ENCODE measurements around the gene FDPS.

Gene FDPS

DNA sequence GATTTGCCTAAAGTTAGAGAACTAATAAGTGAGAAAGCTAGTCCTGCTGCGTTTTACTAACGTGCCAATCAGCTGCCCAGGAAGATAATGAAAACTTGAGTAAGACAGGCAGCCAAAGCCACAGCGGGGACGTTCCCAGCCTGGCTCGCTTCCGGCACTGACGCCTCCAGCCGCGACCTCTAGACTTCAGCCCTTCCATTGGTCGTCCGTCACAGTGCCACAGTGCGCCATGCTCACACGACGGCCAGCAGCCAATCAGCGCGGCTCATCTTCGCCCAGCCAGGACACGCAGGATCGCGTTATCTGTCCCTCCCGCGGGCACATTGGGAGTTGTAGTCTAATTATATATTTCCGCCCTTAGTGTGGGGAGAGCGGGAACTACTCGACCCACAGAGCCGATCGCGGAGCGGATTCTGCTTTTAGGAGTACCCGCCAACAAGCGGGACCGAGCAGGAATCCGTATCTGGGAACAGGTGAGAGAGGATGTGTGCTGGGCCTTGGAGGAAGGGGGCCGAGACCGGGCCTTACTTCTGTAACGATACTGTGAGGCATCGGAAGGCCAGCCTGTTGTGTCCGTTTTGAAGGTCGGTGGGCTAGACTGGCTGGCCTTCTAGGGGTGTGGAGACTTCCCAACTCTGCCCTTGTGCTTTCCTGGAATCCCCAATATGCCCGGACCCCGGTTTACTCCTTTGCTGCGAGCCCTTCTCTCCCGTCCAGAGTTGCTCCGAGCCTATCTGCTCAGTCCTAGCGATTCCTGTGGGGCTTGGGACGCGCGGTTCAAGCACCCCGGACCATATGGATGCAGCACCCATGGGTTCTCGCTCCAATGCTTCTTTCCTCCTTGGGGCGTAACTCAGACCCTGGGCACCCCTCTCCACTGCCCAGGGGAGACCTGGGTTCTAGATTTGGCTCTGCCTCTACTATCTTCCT, at the start of gene FDPS:
FDPS (plus strand) TSS at position 374 of the 930 bp plus-strand sequence. CDS start 924 bp downstream, outside the sequence.
- FAIRE-seq, result peak; percentile 99

DNA sequence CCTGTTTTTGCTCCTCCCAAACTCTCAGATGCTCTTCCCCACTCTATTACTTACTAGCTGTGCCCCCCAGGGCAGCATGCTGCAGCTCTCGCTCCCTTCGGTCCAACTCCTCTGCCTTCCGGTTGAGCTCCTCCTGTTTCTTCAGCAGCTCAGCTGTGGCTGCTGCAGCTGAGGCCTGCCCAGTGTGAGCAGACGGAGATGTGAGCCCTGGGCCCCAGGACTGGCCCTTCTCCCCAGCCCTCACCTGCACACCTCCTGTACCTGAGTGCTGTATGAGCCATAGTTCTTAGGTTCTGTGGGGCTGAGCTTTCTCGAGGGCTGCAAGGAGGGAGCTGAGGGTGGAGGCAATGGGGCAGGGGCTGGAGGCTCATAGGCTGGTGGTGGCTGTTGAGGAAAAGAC, 48.4 kb upstream of the FDPS start:
- FAIRE-seq, result no peak

DNA sequence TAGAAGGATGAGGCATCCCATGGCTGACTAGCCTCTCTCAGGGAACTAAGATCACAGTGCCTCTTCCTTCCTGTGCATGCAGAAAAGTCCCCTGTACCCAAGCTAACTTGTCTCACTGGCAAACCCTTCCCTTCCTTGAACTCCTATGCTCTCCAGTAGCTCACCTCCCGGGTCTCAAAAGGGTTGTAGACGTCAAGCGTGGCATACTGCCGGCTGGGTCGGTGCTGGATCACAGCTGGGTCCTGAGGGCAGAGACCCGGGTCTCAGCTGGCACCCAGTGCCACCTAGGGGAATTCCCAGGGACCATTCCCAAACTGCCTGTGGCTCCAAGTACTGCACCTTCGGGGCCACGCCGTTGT, 47.2 kb upstream of the FDPS start:
- no peak for FAIRE-seq

- FAIRE-seq, result peak; percentile 98
Measured at GRCh38 chr1:155261852-155262673, 46.6 kb upstream of the FDPS start, which contains the start of gene SCAMP3. Gene SCAMP3, minus strand, starts transcription at chr1:155262360. Its CDS starts 209 bp downstream, at chr1:155262151.

DNA sequence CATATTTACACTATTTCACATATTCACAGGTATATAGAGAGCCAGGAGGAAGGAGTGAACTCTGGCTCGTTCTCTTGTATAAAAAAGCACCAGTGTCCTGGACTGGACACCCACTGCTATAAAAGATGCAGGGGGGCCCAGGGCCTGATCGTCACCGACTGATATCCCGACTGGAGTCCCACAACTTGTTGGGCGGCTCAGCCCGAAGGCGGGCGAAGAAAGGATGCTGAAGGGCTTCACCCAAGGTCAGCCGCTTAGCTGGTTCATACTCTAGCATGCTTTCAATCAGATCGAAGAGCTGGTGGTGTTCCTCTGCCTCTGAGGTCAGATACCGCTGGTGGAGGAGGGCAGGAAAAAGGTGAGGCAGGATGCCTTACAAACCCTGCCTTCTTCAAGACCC, 45.6 kb upstream of the FDPS start:
- FAIRE-seq, result no peak

DNA sequence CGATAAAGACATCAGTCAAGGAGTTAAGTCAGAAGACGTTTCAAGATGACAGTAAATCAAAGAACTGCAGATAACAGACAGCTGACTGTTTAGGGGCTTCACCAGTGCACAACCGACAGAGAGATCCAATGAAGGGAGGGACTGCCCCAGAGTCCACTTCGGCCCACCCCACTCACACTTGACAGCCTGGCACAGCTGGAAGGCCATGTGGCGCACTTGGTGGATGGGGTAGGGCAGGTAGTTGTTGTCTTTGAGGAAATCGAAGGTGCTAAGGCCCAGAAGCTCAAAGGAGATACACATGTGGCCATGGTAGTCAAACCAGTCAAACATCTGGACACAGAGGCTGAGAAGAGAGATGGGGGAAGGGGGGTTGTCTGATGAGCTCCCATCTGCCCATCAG, 42.1 kb upstream of the FDPS start:
- no peak for FAIRE-seq

DNA sequence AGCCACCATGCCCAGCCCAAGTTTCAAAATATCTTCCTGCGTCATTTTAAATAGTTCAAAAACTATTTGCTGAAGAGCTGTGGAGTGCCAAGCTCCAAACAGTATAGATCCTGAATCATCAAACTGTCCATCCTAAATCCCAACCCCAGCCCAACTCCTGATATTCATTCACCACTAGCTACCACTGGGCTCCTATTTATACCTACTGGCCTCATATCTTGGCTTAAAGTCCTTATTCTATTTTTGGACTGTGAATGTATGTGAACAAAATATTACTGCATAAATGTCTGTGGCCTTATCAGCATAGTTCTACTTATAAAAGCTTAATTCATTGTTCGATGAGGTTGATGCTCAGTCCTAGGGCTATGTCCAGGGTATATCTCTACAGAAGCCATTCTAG, 41.3 kb upstream of the FDPS start:
- FAIRE-seq, result no peak

GRCh38 chr1:155268630-155269029, 40.0 kb upstream of the FDPS start:
- FAIRE-seq, result no peak

DNA sequence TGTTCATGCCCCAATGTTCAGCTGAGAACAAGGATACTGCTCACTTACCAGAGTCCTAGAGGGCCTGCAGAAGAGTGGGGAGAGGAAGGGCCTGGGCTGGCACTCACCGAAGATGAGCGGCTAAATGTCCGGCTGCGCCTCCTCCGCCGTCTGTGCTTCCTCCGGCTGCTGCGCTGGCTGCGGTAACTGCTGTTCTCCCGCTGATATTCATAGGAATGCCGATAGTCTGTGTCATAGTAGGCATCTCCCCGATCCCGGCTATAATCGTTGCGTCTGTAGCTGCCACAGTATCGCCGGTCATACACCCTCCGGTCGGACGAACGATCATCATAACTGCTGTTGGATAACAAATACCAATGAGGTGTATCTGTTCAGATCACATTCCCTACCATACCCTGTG, 39.3 kb upstream of the FDPS start:
- no peak for FAIRE-seq

DNA sequence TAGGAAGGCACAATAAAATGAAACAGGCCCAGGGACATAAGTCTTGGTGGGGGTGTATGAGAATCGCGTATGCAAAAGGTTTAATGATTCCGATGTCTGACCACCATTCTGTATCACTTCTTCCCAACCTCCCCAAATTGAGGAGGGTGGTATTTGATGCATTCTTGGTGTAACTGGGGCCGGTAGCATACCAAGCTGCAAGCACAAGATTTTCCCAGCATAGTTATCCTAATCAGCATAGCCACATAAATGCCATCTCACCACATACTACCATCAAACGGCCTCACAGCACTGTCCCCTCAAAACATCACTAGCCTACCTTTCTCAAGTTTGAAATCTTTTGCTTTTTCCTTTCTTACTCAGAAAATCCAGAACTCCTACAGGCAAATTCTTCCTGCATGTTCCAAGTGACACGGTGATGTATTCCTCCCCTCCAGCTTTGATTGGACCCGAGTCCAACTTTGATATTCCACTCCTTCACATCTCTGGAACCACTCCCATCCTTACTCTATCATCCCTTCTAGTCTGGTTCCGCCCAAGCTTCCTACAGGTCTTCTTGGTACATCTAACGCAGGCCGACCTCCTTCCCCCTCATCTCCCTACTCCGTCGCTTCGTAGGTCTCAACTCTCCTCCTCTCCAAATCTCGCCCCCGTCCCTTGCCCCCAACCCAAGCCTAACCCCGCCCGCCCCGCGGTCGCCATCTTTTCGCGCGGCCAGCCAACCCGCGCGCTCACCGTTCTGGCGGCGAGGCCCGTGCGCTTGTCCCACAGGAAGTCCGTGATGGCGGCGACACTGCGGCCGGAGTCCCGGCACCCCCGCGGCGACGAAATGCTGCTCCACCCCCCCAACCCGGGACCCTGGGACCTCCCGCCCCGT, 36.0 kb upstream of the FDPS start:
- no peak for FAIRE-seq

GRCh38 chr1:155273343-155274245, 35.1 kb upstream of the FDPS start, which contains the start of gene CLK2:
Gene CLK2, minus strand, starts transcription at chr1:155273504. Its CDS starts 2,527 bp downstream, at chr1:155270977.
- peak; percentile 92 for FAIRE-seq

DNA sequence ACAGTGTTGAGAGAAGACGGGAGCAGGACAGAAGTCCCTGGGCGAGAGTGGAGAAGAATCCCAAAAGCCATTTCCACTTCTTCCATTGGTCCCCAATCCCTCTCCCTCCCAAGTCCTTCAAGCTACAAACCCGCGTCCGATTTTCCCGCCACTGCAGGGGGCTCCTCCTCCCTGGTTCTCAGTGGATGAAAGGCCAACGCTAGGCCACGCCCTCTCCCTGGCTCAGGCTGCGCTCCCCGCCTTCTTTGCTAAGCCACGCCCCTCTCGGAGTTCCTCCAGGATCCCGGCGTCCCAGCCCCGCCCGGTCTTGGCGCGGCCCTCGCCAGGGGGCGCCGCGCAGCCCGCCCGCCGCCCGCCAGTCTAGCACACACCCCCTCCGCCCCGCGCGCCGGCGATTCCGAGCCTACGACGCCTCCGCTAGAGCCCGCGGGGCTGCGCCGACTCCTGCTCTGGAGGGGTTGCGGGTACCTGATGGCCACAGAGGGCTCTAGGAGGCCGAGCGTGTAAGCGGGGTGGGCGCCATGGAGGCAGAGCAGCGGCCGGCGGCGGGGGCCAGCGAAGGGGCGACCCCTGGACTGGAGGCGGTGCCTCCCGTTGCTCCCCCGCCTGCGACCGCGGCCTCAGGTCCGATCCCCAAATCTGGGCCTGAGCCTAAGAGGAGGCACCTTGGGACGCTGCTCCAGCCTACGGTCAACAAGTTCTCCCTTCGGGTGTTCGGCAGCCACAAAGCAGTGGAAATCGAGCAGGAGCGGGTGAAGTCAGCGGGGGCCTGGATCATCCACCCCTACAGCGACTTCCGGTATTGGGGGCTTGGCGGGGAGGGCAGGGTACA, 31.4 kb upstream of the FDPS start, which contains the start of gene HCN3:
HCN3 (plus strand) TSS at position 394 of the 832 bp plus-strand sequence; CDS start at position 522, 128 bp downstream.
- peak; percentile 74 for FAIRE-seq

DNA sequence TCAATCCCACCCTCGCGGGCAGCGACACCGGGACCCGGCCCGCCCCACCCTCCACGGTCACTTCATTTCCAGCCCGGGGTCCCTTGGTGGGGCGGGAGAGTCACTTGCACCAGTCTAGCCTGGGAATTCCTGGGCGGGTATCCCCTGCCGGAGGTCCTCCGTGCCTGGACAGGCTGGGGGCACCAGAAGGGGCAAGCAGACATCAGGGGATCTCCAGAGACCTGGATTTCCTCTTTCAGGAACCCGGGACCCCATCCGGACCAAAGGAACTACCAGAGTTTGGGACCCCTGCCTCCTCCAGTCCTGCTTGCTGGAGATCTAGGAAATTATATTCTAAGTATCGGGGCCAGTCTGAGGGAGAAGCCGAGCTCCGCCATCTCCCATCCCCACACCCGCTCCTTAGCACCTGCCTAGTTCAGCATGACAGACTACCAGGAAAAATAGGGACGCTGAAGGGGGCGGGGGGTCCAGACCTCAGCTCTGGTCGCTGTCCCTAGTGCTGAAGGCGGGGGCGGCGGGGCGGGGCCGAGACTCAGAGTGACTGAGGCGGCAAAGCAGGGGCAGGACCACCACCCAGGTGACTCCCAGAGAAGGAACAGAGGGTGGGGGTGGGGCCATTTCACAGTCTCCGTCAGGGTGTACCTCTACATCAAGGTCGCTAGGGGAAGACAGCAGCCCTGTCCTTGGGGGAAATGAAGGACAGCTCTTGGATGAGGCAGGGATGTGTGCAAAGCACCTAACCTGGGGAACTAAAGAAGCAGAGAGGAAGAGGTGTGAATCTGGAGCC, 30.6 kb upstream of the FDPS start:
- no peak for FAIRE-seq

- no peak for FAIRE-seq
Measured at GRCh38 chr1:155278689-155279160, 29.9 kb upstream of the FDPS start.

- FAIRE-seq, result no peak
Measured at GRCh38 chr1:155279268-155279667, 29.4 kb upstream of the FDPS start.

DNA sequence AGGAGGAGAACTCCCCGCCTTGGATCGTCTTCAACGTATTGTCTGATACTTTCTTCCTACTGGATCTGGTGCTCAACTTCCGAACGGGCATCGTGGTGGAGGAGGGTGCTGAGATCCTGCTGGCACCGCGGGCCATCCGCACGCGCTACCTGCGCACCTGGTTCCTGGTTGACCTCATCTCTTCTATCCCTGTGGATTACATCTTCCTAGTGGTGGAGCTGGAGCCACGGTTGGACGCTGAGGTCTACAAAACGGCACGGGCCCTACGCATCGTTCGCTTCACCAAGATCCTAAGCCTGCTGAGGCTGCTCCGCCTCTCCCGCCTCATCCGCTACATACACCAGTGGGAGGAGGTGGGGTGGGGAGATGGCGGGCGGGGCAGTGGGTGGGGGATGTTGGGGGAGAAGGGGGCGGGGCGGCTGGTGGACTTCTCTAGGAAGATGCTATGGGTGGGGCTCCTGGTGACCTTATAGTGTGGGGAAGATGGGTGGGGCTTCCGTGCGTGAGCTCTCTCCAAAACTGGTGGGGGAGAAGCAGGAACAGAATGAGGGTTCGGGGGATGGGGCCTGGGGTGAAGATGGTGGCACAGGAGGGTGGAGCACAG, 26.1 kb upstream of the FDPS start:
- FAIRE-seq, result no peak

- no peak for FAIRE-seq
Measured at GRCh38 chr1:155284476-155284875, 24.2 kb upstream of the FDPS start.

GRCh38 chr1:155285063-155285462, 23.6 kb upstream of the FDPS start:
- FAIRE-seq, result no peak

DNA sequence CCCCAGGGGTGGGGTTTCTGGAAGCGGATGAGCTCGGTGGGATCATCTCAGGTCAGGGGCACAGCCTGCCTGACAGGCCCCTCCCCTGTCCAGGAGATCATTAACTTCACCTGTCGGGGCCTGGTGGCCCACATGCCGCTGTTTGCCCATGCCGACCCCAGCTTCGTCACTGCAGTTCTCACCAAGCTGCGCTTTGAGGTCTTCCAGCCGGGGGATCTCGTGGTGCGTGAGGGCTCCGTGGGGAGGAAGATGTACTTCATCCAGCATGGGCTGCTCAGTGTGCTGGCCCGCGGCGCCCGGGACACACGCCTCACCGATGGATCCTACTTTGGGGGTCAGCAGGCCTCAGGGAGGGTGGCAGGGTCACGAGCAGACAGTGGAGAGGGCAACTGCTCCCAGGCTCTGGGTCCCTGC, 23.0 kb upstream of the FDPS start:
- FAIRE-seq, result no peak
